GM21717 (cell line): ENCODE measurements around the gene HAUS2.
A peak's percentile ranks its signal among the peaks of the same experiment; 100 is the strongest.
"Not testable (repeated sequence)": the region's sequence is repeated elsewhere in the genome, so short reads cannot be mapped to it uniquely, and the experiment has no call there.

Experiments used
- ATAC-seq: cut with Tn5 transposase; IDR thresholded peaks from one replicate; pipeline ENCODE4 v1.9.1; 2021; ENCODE audit warnings: mild to moderate bottlenecking, moderate library complexity; ENCODE audit not compliant: unreplicated experiment

Gene HAUS2

GRCh38 chr15:42575188-42576039 lies 26.8 kb downstream of the HAUS2 start, which contains the start of gene STARD9:
STARD9 (plus strand) TSS chr15:42575606; CDS start chr15:42575716, 110 bp downstream.
- ATAC-seq = peak; percentile 88

DNA sequence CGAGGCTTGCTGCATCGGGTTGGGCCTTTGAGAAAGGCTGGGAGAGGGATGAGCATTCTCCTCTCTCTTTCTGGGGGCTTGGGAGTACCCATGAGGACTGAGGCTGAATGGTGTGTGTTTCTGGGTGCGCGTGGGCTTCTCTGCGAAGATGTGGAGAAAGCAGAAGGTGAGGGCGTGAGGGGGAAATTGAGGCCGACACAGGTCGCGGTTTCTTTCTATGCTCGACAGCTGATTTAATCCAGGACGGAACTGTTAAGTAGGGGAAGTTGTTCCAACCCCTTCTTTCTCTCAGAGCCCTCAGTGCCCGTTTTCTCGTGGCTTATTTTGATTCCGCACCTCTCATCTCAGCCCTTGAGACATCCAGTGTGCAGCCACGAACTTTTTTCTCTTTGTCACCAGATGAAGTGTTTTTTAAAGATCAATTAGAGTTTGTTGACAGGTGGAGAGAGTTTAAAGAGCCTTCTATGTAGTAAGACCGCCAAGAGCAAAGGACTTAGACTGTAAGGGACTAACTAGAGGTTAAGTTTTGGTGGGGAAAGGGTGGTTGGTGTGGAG lies 27.5 kb downstream of the HAUS2 start:
- no peak for ATAC-seq

- no peak for ATAC-seq
These were observed 28.1 kb downstream of the HAUS2 start for GRCh38 chr15:42576776-42577175.

GRCh38 chr15:42577514-42578031 lies 28.9 kb downstream of the HAUS2 start:
- no peak for ATAC-seq

DNA sequence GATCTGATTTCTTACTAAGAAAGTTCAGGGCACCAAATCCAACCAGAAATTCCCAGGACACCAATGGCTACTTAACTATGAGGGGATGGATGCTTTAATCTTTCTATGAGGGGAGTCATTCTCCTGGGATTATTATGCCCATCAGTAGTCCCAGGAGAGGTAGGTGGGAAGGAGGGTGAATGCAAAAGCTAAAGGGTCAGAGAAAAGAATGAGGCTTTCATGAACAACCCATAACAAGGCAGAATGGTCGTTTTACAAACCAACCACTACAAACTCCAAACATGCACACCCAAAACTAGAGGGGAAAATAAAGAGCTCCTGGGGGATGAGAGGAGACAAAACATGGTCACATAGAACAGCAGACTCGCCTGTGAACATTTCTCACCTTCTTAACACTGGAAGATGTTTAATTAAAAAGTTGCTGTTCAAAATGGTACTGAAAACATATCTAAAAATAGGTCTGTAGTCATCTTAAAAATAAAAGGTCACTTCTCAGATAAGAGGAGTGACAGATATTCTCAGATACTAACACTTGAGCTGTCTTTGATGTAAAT lies 30.4 kb downstream of the HAUS2 start:
- ATAC-seq = no peak

- ATAC-seq = peak; percentile 73
These were observed 32.7 kb downstream of the HAUS2 start for GRCh38 chr15:42581272-42581730.

DNA sequence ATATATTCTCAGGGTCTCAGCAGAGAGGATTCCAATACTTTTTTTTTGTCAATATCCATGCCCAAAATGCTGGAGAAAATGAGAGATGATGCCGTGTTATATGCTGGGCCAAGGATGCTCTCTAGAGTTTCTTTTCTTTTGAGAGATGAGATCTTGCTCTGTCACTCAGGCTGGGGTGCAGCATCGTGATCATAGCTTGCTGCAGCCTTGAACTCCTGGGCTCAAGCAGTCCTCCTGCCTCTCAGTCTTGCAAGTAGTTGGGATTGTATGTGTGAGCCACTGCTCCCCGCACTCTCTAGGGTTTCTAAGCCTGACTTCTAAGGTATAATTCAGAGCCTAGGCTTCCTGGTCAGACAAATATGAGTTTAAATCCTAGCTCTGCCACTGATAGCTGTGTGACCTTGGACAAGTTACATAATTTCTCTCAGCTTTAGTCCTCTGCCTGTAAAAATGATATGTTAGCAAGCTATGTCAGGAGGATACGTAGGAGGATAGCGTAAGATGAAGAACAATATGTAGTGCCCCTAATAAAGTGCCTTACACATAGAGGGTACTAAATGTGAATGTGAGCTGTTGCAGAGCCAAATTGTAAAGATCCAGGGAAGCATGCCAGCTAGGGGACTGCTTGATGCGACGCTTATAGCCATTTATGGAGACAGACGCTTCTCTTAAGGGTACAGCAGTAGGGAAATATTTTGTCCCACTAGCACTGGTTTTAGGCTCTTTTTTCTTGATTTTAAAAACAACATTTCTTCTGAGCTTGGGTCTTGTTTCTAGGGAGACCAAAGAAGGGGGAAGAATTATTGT lies 34.1 kb downstream of the HAUS2 start:
- no peak for ATAC-seq

- no peak for ATAC-seq
These were observed 35.6 kb downstream of the HAUS2 start for GRCh38 chr15:42584031-42584765.

GRCh38 chr15:42590619-42591237 lies 42.1 kb downstream of the HAUS2 start:
- ATAC-seq = no peak

- ATAC-seq = no peak
These were observed 42.7 kb downstream of the HAUS2 start for GRCh38 chr15:42591238-42591934.

DNA sequence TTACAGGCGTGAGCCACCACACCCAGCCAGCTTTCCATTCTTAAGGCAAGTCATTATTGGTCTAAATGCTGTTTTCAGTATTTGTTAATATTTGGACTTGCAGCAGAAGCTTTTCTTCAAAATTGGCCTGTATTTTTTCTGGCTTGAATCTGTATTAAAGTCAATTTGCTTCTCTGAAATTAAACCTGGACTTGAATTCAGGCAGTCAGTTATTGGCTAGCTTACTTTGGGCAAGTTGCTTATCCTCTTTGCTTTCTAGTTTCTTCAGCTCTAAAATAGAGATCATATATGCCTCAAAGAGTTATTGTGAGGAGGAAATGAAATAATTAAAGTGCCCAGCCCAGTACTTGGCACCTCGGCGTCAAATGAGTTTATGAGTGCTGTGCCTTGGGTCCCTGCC lies 44.1 kb downstream of the HAUS2 start:
- no peak for ATAC-seq

DNA sequence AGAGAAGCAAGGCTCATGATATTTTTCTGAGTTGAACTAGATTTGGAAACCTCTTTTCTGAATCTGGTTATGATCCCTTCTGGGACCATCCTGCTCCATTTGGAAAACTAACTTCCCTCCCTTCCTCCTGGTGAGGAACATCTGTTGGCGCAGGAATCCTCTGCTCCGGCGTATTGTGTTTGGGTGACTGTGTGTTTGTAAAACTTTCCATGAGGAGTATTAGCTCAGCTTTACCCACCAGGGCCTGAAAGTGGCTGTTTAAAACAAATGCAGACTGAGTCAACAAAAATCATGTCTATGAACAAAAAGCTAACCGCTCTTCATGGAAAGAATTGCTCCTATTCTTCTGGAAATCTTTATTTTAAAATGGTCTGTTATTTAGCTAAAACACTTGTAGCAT lies 44.5 kb downstream of the HAUS2 start:
- ATAC-seq = no peak

- ATAC-seq = no peak
These were observed 45.5 kb downstream of the HAUS2 start for GRCh38 chr15:42594095-42594494.

DNA sequence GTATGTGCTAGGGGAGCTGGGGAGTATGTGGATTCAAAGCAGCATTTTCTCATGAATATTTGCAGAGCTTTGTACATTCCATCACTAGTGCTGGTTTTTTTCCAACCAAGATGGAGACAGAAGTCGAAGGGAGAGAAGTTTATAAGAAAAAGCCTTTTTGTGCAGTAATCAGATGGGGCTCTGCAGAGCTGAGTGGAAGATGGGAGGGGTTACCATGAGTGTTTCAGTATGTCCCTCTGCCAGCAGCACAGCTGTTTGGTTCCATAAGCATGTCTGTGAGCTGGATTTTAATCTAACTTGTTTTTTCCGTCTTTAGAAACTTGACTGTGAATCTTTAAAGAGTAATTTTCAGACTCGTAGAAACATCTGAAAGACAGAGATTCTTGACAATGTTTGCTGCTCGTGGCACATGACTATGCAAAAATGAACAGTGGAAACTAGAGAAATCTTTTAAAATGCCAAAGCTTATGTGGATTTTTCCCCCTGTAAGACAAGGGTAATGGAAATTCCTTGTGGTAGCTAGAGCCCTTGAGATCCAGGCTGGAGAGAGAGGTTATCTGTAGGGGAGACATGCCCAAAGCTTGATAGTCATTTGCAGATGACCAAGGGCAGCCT lies 47.1 kb downstream of the HAUS2 start:
- no peak for ATAC-seq

GRCh38 chr15:42601316-42601715 lies 52.7 kb downstream of the HAUS2 start:
- not testable (repeated sequence) for ATAC-seq

GRCh38 chr15:42602501-42602900 lies 53.9 kb downstream of the HAUS2 start:
- ATAC-seq = no peak

GRCh38 chr15:42603978-42604377 lies 55.3 kb downstream of the HAUS2 start:
- no peak for ATAC-seq

DNA sequence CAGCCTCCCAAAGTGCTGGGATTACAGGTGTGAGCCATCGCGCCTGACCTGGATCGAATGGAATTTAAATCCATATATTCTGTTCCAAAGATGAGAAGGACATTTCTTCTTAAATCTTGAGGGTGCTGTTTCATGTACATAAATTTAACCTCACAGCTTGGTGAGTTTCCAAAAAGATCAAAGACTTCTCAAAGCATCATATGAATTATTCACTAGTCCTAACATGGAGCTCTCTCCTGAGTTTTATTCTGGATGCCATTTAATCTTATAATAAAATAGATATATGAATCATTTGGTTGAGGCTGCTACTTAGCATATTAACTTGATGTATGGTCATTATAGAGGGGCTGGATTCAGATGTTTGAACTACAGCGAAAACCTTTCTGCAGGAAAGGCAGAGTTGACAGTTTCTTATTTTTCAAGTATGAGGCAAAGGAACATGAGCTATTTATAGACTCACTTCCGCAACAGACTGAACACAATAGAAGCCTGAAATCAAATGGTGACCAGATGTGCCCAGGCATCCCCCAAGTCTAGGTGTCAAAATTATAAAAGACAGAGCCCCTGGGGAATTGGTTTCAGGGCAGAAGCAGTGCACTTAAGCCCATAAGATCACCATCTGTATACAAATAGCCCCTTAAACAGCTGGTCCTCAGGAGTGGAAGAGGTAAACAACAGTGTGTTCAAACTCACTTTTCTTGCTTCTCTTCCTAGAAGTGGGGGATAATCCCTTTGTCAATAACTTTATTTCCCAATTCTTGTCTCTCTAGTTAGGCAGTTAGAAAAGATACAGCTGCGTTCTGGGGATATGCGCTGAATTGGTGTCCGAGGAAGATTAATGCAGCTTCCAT lies 56.5 kb downstream of the HAUS2 start:
- no peak for ATAC-seq
